GM19035 (cell line): ENCODE data around the gene CENPP.
A peak's percentile ranks its signal among the peaks of the same experiment; 100 is the strongest.

ENCODE experiments used
- ATAC-seq: cut with Tn5 transposase; IDR thresholded peaks from one replicate; pipeline ENCODE4 v1.9.1; 2021; ENCODE audit not compliant: unreplicated experiment

Gene CENPP

GRCh38 chr9:92652461-92652860, 326.7 kb downstream of the CENPP start:
- no peak for ATAC-seq

- no peak for ATAC-seq
These were observed 328.9 kb downstream of the CENPP start for GRCh38 chr9:92654481-92655301.

- ATAC-seq, result no peak
These were observed 329.6 kb downstream of the CENPP start for GRCh38 chr9:92655366-92655765.

- ATAC-seq, result no peak
These were observed 330.3 kb downstream of the CENPP start for GRCh38 chr9:92655896-92656536.

- ATAC-seq, result no peak
These were observed 330.8 kb downstream of the CENPP start for GRCh38 chr9:92656537-92656925.

- no peak for ATAC-seq
These were observed 331.7 kb downstream of the CENPP start for GRCh38 chr9:92657296-92658094.

- no peak for ATAC-seq
These were observed 332.4 kb downstream of the CENPP start for GRCh38 chr9:92658176-92658575.

- no peak for ATAC-seq
These were observed 332.9 kb downstream of the CENPP start for GRCh38 chr9:92658611-92659010.

GRCh38 chr9:92659601-92660000, 333.8 kb downstream of the CENPP start:
- ATAC-seq, result no peak

GRCh38 chr9:92660266-92660665, 334.5 kb downstream of the CENPP start:
- no peak for ATAC-seq

GRCh38 chr9:92661127-92661526, 335.4 kb downstream of the CENPP start:
- no peak for ATAC-seq

GRCh38 chr9:92661743-92662142, 336.0 kb downstream of the CENPP start:
- no peak for ATAC-seq

GRCh38 chr9:92663126-92663525, 337.4 kb downstream of the CENPP start:
- no peak for ATAC-seq

GRCh38 chr9:92663951-92664350, 338.2 kb downstream of the CENPP start:
- ATAC-seq, result no peak

- no peak for ATAC-seq
These were observed 338.8 kb downstream of the CENPP start for GRCh38 chr9:92664394-92665152.

- ATAC-seq, result no peak
These were observed 340.1 kb downstream of the CENPP start for GRCh38 chr9:92665836-92666235.

- ATAC-seq, result no peak
These were observed 340.5 kb downstream of the CENPP start for GRCh38 chr9:92666236-92666635.

GRCh38 chr9:92666912-92667532, 341.3 kb downstream of the CENPP start:
- no peak for ATAC-seq

- ATAC-seq, result no peak
These were observed 343.2 kb downstream of the CENPP start for GRCh38 chr9:92668746-92669526.

- peak; percentile 15 for ATAC-seq
These were observed 343.8 kb downstream of the CENPP start for GRCh38 chr9:92669527-92669889.
